SK-N-SH treated with all-trans-retinoic acid at 6 μM for 48 hours (cell line): ENCODE data around the gene UCN.

ENCODE experiments used
- ARNTL ChIP-seq: fragments of 450-650 bp; formaldehyde crosslinking; IDR thresholded peaks from 2 replicates; pipeline ENCODE4 v1.5.0; 2020; ENCODE audit warnings: low read depth, mild to moderate bottlenecking, moderate library complexity, borderline replicate concordance
- CREB5 ChIP-seq: fragments of 250-450 bp; sonication (Bioruptor Pico); IDR thresholded peaks from 2 replicates; pipeline ENCODE4 v1.5.1; 2020; ENCODE audit warnings: low read depth, mild to moderate bottlenecking, moderate library complexity
- CSRNP3 ChIP-seq: fragments of 250-450 bp; sonication (Bioruptor Pico); IDR thresholded peaks from 2 replicates; pipeline ENCODE4 v1.5.1; 2021; ENCODE audit warnings: mild to moderate bottlenecking, moderate library complexity
- GLIS3 ChIP-seq: fragments of 250-450 bp; sonication (Bioruptor Pico); IDR thresholded peaks from 2 replicates; pipeline ENCODE4 v1.5.0; 2020; ENCODE audit warnings: mild to moderate bottlenecking, moderate library complexity
- ZFP3 ChIP-seq: fragments of 250-450 bp; sonication (Bioruptor Pico); IDR thresholded peaks from 2 replicates; pipeline ENCODE4 v1.5.0; 2020; ENCODE audit warnings: mild to moderate bottlenecking, moderate library complexity
- ZNF70 ChIP-seq: fragments of 450-650 bp; formaldehyde crosslinking; IDR thresholded peaks from 2 replicates; pipeline ENCODE4 v1.5.0; 2020; ENCODE audit warnings: mild to moderate bottlenecking, moderate library complexity
- TF ChIP-seq, protein P1 (sequence below): fragments of 250-450 bp; sonication (Bioruptor Pico); IDR thresholded peaks from 2 replicates; pipeline ENCODE4 v1.8.0; 2020; ENCODE audit warnings: mild to moderate bottlenecking, moderate library complexity, borderline replicate concordance

- no peak for TF ChIP-seq ZFP3 (CRISPR knock-in tag)
- TF ChIP-seq GLIS3 (CRISPR knock-in tag): no peak
- no peak for TF ChIP-seq ARNTL (CRISPR knock-in tag)
- no peak for TF ChIP-seq CSRNP3 (CRISPR knock-in tag)
- TF ChIP-seq, protein P1, sequence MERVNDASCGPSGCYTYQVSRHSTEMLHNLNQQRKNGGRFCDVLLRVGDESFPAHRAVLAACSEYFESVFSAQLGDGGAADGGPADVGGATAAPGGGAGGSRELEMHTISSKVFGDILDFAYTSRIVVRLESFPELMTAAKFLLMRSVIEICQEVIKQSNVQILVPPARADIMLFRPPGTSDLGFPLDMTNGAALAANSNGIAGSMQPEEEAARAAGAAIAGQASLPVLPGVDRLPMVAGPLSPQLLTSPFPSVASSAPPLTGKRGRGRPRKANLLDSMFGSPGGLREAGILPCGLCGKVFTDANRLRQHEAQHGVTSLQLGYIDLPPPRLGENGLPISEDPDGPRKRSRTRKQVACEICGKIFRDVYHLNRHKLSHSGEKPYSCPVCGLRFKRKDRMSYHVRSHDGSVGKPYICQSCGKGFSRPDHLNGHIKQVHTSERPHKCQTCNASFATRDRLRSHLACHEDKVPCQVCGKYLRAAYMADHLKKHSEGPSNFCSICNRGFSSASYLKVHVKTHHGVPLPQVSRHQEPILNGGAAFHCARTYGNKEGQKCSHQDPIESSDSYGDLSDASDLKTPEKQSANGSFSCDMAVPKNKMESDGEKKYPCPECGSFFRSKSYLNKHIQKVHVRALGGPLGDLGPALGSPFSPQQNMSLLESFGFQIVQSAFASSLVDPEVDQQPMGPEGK (CRISPR knock-in tag): no peak
- TF ChIP-seq CREB5: no peak
- no peak for TF ChIP-seq ZNF70 (CRISPR knock-in tag)
These were observed 1.4 kb upstream of the UCN start for GRCh38 chr2:27309651-27310050.
